ENCODE results near the gene PGGHG. TPM values are rescaled to one million over a fixed set of nuclear protein-coding genes. Genes with fewer than 3 reads are reported as not detected.

Gene PGGHG
- total and polyA plus RNA-seq, 10 donors, result 53.4 to 250 (median 131) TPM

- 81 to 86% (median 84%) methylated on average over 21 of the region's 21 CpGs for WGBS, 5 donors
- H3K4me3 ChIP-seq, result peak within 1 kb of the TSS; percentile 35 to 77 (median 48)
- DNase-seq, result peak; percentile 75
- H3K27me3 ChIP-seq (replicated peaks in 1 of 7), result peaks cover 0 to 53% (median 48%) of the 10 kb centered on the region in 7 donors
- intact Hi-C loops (cut with DNase I; ENCODE audit: low total_unique reads), result no loop called here
- H3K36me3 ChIP-seq, result peaks cover 0 to 14% (median 0%) of the 10 kb centered on the region in 6 donors
- peak within 1 kb of the TSS in 6 of 8 donors; percentile 26 to 89 (median 72) for H3K27ac ChIP-seq
- peaks cover 26 to 72% (median 47%) of the 10 kb centered on the region in 6 donors for H3K4me1 ChIP-seq
- TF ChIP-seq CTCF (IDR thresholded peaks at IDR 0.05 in 8 of 11, conservative IDR thresholded peaks at IDR 0.05 in 3 of 11) (no peak), POLR2AphosphoS5 (IDR thresholded peaks at IDR 0.05) (peak in 1 of 3 donors; percentile 60)
- peaks cover 0 to 6% (median 0%) of the 10 kb centered on the region in 8 donors for H3K9me3 ChIP-seq
These were observed 10.7 kb upstream of the PGGHG start, which contains the start of gene NLRP6 for GRCh38 chr11:278001-278951. Gene NLRP6, plus strand, starts transcription at chr11:278407. Its CDS starts 163 bp downstream, at chr11:278570.

GRCh38 chr11:279040-279965, 9.6 kb upstream of the PGGHG start:
- Histone ChIP-seq H3K27me3 (replicated peaks in 1 of 7) (peaks cover 0 to 64% (median 48%) of the 10 kb centered on the region in 7 donors), H3K4me1 (peaks cover 26 to 82% (median 47%) of the 10 kb centered on the region in 6 donors), H3K36me3 (peaks cover 0 to 23% (median 0%) of the 10 kb centered on the region in 6 donors), H3K9me3 (peaks cover 0 to 6% (median 0%) of the 10 kb centered on the region in 8 donors), H3K27ac (peak overlapping the region in 7 of 8 donors; percentile 26 to 89 (median 63)), H3K4me3 (peak overlapping the region; percentile 35 to 77 (median 48))
- peak; percentile 91 for DNase-seq
- no peak for TF ChIP-seq CTCF (IDR thresholded peaks at IDR 0.05 in 8 of 11, conservative IDR thresholded peaks at IDR 0.05 in 3 of 11)
- peak in 1 of 3 donors; percentile 60 for TF ChIP-seq POLR2A (IDR thresholded peaks at IDR 0.05)
- peak; percentile 69 to 92 (median 89) for TF ChIP-seq POLR2AphosphoS5 (IDR thresholded peaks at IDR 0.05)
- WGBS, 5 donors, result 12 to 27% (median 20%) methylated on average over 42 to 97 of the region's 97 CpGs
- intact Hi-C loops (cut with DNase I; ENCODE audit: low total_unique reads), result no loop called here

GRCh38 chr11:279966-280705, 8.8 kb upstream of the PGGHG start:
- Histone ChIP-seq H3K27ac (peak overlapping the region in 7 of 8 donors; percentile 26 to 89 (median 63)), H3K27me3 (replicated peaks in 1 of 7) (peaks cover 0 to 72% (median 48%) of the 10 kb centered on the region in 7 donors), H3K4me3 (peak overlapping the region; percentile 35 to 77 (median 48)), H3K4me1 (peaks cover 26 to 82% (median 47%) of the 10 kb centered on the region in 6 donors), H3K36me3 (peaks cover 0 to 32% (median 0%) of the 10 kb centered on the region in 6 donors), H3K9me3 (peaks cover 0 to 6% (median 0%) of the 10 kb centered on the region in 8 donors)
- DNase-seq, result peak; percentile 92
- TF ChIP-seq POLR2A (IDR thresholded peaks at IDR 0.05) (no peak), POLR2AphosphoS5 (IDR thresholded peaks at IDR 0.05) (peak; percentile 21 to 74 (median 68))
- intact Hi-C loops (cut with DNase I; ENCODE audit: low total_unique reads), result no loop called here
- 3 to 11% (median 6%) methylated on average over 20 to 85 of the region's 85 CpGs for WGBS, 5 donors

Measured in spleen (tissue), 11 donors.